ENCODE data around the gene KRTAP10-5.
"Not testable (repeated sequence)": the region's sequence is repeated elsewhere in the genome, so short reads cannot be mapped to it uniquely, and the experiment has no call there.

Gene KRTAP10-5

DNA sequence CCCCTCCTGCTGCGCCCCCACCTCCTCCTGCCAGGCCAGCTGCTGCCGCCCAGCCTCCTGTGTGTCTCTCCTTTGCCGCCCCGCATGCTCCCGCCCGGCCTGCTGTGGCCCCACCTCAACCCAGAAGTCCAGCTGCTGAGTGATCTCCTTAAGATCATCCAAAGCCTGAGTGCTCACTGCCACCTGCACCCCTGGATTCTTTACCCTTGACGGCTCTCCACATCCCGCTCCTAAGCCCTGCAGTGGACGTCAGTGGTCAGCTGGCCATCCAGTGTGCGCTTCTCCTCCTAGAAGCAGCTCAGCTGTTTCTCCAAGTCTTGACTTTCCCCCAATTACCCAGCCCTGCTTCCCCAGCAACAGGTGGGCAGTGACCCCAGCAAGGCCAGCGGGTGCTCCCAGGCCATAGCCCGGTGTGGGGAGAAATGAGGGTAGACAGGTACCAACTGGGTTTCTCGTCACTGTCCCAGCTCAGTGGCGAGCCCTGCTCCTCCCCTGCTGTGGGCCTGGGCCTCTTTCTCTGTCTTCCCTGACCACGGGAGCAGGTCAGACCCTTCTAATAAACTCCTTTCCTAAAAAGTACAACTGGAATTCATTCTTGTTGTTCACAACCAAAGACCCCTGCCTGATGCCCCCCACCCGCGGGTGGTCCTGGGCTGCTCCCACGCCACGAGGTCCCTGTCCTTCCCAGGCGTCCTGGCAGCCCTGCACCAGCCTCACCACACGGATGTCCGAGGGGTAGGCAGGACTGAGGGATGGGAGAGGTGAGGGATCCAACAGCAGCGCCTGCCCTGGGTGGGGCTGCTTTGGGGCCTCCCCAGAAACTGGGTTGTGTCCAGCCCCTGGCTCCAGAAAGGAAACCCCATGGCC, 21.4 kb upstream of the KRTAP10-5 start:
- Mint-ChIP-seq H3K36me3 (ENCODE audit: low read depth) (no peaks in the 10 kb centered on the region), H3K27ac (no peak overlapping the region), H3K27me3 (peaks cover 13% of the 10 kb centered on the region), H3K9me3 (peaks cover 16% of the 10 kb centered on the region), H3K4me3 (no peak overlapping the region), H3K4me1 (ENCODE audit: low read depth) (no peaks in the 10 kb centered on the region)
- intact Hi-C loops (cut with micrococcal nuclease): no loop called here

DNA sequence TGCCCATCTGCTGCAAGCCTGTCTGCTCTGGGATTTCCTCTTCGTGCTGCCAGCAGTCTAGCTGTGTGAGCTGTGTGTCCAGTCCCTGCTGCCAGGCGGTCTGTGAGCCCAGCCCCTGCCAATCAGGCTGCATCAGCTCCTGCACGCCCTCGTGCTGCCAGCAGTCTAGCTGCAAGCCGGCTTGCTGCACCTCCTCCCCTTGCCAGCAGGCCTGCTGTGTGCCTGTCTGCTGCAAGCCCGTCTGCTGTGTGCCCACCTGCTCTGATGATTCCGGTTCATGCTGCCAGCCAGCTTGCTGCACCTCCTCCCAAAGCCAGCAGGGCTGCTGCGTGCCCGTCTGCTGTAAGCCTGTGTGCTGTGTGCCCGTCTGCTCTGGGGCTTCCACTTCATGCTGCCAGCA, 20.7 kb upstream of the KRTAP10-5 start:
- H3K36me3 Mint-ChIP-seq (ENCODE audit: low read depth); H3K4me1 Mint-ChIP-seq (ENCODE audit: low read depth); intact Hi-C loops (cut with micrococcal nuclease); H3K4me3 Mint-ChIP-seq; H3K27ac Mint-ChIP-seq: not testable (repeated sequence)
- H3K27me3 Mint-ChIP-seq: peaks cover 13% of the 10 kb centered on the region
- peaks cover 10% of the 10 kb centered on the region for H3K9me3 Mint-ChIP-seq

DNA sequence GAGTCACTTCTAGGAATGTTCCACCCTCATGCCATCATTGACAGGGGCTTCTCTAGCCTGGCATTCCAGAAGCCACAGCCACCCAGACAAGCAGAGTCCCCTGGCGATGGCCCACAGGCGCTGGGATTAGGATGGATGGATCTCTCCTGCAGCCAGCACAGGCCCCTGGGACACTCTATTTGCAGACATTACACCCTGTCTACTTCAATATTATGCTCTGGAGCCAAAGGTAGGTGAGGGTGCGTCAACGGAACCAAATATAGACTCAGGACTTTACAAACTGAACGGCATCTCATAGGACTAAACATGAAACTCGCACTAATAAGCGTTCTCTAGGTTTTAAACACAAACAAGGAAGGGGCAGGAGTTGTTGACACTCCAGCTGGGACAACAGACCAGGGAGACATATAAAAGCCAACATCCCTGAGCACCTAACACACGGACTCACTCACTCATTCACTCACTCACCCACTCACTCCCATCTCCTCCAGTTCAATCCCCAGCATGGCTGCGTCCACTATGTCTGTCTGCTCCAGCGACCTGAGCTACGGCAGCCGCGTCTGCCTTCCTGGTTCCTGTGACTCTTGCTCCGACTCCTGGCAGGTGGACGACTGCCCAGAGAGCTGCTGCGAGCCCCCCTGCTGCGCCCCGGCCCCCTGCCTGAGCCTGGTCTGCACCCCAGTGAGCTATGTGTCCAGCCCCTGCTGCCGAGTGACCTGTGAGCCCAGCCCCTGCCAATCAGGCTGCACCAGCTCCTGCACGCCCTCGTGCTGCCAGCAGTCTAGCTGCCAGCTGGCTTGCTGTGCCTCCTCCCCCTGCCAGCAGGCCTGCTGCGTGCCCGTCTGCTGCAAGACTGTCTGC, 19.9 kb upstream of the KRTAP10-5 start, which contains the start of gene KRTAP10-7:
KRTAP10-7 (plus strand) TSS at position 480 of the 861 bp plus-strand sequence; CDS start at position 505, 25 bp downstream.
- H3K4me3 Mint-ChIP-seq; H3K4me1 Mint-ChIP-seq (ENCODE audit: low read depth); intact Hi-C loops (cut with micrococcal nuclease); H3K27ac Mint-ChIP-seq; H3K9me3 Mint-ChIP-seq; H3K36me3 Mint-ChIP-seq (ENCODE audit: low read depth): not testable (repeated sequence)
- H3K27me3 Mint-ChIP-seq: peaks cover 11% of the 10 kb centered on the region

DNA sequence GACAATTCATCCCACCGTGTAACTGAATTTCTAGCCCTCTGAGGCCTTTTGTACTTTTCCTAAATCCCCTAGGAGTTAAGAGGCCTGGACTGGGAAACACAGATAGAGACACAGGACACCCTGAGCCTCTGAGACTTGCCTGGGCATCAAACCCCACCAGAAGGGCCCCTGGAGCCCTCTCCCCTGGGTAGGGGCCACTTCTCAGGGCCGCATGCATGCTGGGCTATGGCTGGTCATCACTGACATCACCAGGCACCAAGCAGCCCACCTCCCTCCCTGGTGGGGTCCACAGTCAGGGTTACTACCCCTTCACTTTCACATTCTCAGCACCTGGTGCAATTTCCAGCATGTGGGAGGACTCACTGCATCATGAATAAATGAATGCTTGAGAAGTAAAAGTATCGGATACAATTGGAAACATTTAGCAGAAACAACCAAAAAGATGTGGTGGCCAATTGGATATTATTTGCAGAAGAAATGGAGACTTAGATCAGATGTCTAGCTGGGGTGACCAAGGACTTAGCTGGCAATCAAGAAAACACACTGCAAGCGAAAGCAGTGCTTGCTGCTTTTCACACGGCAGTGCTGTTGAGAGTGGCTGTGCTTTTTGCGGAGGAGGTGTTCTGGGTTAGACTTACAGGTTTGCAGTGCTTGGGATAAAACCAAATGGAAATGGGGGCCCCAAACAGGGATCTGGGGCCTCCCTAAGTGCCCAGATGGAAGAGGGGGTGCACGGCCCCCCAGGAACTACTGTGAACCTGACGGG, 19.0 kb upstream of the KRTAP10-5 start:
- Mint-ChIP-seq H3K9me3 (peaks cover 8% of the 10 kb centered on the region), H3K4me1 (ENCODE audit: low read depth) (no peaks in the 10 kb centered on the region), H3K36me3 (ENCODE audit: low read depth) (no peaks in the 10 kb centered on the region), H3K27ac (no peak overlapping the region), H3K4me3 (no peak overlapping the region), H3K27me3 (peaks cover 15% of the 10 kb centered on the region)
- intact Hi-C loops (cut with micrococcal nuclease): no loop called here

DNA sequence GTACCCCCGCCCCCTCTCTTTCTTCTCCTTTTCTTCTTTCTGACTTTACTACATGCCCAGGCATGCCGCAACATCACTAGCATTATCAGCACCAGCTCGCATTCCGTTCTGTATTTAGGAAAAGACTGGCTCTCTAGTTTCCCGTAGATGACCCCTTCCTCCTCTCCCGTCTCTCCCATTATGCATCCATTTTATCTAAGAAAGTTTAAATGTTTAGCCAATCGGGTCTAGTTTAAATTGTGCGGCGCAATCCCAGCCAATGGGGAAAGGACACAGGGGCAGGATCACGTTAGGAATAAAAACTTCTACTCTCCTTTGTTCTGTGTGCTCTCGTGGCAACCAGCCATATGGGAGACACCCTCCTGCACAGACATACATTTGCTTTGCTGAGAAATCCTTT, 17.7 kb upstream of the KRTAP10-5 start:
- no peak overlapping the region for H3K27ac Mint-ChIP-seq
- H3K36me3 Mint-ChIP-seq (ENCODE audit: low read depth): no peaks in the 10 kb centered on the region
- H3K27me3 Mint-ChIP-seq: peaks cover 18% of the 10 kb centered on the region
- no peaks in the 10 kb centered on the region for H3K9me3 Mint-ChIP-seq
- intact Hi-C loops (cut with micrococcal nuclease): no loop called here
- no peaks in the 10 kb centered on the region for H3K4me1 Mint-ChIP-seq (ENCODE audit: low read depth)
- H3K4me3 Mint-ChIP-seq: no peak overlapping the region

DNA sequence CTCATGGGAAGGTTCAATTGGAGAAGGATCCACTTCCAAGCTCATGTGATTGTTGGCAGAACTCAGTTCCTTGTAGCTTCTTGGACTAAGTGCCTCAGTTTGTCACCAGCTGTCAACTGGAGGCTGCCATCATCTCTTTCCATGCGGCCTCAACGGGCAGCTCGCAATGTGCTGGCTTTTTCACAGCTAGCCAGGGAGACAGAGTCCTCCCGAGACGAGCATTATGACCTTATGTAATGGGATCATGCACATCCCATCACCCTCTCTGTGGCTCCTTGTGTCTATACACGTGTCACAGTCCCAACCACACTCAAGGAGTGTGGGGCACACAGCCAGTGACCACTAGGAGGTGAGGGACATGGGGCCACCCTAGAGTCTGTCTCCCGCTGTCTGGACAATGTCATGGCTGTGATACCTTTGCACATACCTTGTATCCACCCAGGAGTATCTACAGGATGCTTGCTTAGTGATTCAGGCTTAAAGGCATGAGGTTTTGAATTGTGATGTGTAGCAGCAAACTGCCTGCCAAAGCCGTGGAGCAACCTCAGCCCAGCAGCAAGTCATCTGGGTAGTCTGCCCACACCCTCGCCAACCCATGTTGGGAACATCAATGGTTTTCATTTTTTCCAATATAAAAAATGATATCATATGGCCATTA, 15.8 kb upstream of the KRTAP10-5 start:
- intact Hi-C loops (cut with micrococcal nuclease): no loop called here
- H3K27me3 Mint-ChIP-seq: peaks cover 24% of the 10 kb centered on the region
- no peaks in the 10 kb centered on the region for H3K36me3 Mint-ChIP-seq (ENCODE audit: low read depth)
- H3K4me1 Mint-ChIP-seq (ENCODE audit: low read depth): no peaks in the 10 kb centered on the region
- no peak overlapping the region for H3K27ac Mint-ChIP-seq
- no peaks in the 10 kb centered on the region for H3K9me3 Mint-ChIP-seq
- no peak overlapping the region for H3K4me3 Mint-ChIP-seq

DNA sequence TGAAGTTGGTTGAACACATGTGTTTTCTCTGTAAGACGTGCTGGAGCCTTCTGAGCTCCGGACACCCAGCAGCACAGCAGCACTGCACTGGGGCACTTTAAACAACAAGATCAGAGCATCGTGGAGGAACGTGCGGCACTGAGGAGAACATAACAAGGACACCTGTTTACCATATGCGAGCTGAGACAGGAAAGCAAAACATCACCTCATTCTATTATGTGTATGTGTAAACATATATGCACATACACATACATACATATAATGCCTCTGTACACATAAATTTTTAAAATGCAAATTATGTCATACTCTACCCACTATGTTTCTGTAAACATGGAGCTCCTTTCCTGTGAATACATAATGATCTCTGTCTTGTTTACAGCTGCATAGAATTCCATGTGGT, 15.1 kb upstream of the KRTAP10-5 start:
- Mint-ChIP-seq H3K9me3 (no peaks in the 10 kb centered on the region), H3K27ac (no peak overlapping the region), H3K4me3 (no peak overlapping the region), H3K36me3 (ENCODE audit: low read depth) (no peaks in the 10 kb centered on the region), H3K27me3 (peaks cover 20% of the 10 kb centered on the region), H3K4me1 (ENCODE audit: low read depth) (no peaks in the 10 kb centered on the region)
- intact Hi-C loops (cut with micrococcal nuclease): no loop called here

DNA sequence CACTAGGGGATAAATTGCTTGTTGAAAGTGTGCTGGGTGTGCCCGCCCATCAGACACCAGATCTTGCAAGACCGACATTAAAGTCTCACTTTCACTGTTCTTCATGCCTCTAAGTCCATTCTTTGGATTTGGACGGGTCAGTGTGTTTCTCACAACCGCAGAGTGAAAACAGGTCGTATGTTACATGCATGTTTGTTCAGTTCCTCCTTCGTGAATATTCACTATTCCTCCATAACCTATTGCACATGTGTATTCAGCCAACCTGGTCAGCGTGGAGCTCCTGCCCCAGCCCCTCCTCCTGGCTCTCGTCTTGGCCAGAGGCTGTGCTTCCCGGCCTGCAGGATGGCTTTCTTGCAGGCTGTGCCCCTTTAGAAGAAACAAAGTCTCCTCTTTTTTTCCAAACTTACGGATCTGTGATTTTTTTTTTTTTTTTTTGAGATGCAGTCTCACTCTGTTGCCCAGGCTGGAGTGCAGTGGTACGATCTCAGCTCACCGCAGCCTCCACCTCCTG, 14.1 kb upstream of the KRTAP10-5 start:
- H3K4me3 Mint-ChIP-seq: no peak overlapping the region
- H3K27me3 Mint-ChIP-seq: peaks cover 19% of the 10 kb centered on the region
- H3K27ac Mint-ChIP-seq: no peak overlapping the region

DNA sequence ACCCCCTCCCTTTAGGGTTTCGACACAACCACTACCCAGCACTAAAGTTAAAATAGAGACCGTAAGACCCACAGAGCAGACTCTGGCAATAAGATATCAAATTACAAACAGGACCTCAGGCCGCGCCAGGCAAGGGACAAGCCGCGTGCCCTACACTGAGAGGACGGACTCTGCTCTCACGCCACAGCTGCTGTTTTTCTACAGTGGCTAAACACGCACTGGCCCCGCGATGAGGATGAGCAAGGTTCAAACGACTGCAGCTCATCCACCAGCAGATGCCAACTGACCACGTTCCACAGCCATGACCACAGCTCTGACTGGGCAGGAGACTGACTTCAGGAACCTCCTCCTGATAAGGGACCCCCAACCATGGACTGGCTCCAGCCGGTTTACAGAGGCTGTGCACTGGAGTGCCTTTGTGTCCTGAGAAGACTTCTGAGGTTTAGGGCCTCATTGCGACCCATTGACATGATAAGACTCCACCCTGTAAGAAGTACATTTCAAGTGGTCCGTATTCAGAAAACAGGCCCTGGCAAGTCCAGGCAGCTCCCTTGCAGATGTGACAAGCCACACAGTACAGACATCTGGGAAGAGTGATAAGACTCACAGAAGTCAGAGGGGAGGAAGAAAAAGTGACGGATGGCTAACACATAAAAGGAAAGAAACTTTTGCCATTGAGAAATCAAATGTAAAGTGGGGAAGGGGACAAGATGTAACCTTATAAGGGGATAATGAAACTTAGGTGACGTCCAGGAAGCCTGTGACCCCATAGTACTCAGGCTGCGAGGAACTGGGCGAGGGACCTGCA, 13.4 kb upstream of the KRTAP10-5 start:
- Mint-ChIP-seq H3K27me3 (peaks cover 19% of the 10 kb centered on the region), H3K27ac (no peak overlapping the region), H3K4me1 (ENCODE audit: low read depth) (no peaks in the 10 kb centered on the region), H3K9me3 (no peaks in the 10 kb centered on the region), H3K36me3 (ENCODE audit: low read depth) (no peaks in the 10 kb centered on the region), H3K4me3 (no peak overlapping the region)
- intact Hi-C loops (cut with micrococcal nuclease): no loop called here

More for the DNA sequence above, 14.1 kb upstream of the KRTAP10-5 start:
- intact Hi-C loops (cut with micrococcal nuclease): no loop called here
- H3K4me1 Mint-ChIP-seq (ENCODE audit: low read depth): no peaks in the 10 kb centered on the region
- no peaks in the 10 kb centered on the region for H3K36me3 Mint-ChIP-seq (ENCODE audit: low read depth)
- H3K9me3 Mint-ChIP-seq: no peaks in the 10 kb centered on the region

DNA sequence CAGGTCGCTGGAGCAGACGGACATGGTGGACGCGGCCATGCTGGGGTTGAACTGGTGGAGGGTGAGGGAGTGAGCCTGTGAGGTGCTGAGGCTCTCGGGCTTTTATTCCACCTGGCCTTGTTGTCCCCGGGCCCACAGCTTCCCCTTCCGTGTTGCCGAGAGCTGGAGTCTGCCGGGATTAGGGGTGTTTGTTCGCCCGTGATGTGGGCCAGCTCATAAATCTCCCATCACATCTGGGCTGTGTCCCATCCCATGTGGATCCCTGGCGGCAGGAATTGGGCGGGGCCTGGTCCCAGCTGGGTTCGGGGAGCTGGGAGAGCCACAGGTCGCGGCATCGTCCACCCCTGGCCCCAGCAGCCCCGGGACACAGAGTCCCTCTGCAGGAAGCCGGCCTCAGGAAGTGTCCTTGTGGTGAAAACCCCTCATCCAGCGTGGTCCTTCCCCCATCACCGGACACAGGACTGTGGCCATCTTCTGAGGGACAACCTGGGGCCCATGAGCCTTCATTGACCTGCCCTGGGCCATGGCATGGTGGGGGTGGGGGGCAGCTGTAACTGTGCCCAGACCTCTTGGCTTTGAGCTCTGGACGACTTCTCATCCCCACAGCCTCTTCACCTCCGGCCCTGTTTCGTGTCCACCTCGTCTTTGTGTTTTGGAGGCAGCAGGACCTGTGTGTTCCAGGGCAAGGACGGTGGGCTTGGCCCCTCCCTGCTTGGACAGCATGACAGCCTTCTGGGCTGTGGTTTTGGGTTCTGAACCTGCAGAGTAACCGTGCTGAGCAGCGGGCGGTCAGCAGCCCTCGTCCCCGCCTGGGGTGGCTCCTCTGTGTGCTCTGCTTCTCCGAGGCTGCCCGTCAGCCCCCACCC, 12.3 kb upstream of the KRTAP10-5 start, which contains the start of gene KRTAP10-6:
KRTAP10-6 (minus strand) TSS at position 60 of the 866 bp plus-strand sequence; CDS start at position 39, 21 bp downstream.
- Mint-ChIP-seq H3K4me1 (ENCODE audit: low read depth) (no peaks in the 10 kb centered on the region), H3K36me3 (ENCODE audit: low read depth) (no peaks in the 10 kb centered on the region), H3K27ac (no peak within 1 kb of the TSS), H3K27me3 (peaks cover 15% of the 10 kb centered on the region), H3K4me3 (no peak within 1 kb of the TSS), H3K9me3 (no peaks in the 10 kb centered on the region)
- intact Hi-C loops (cut with micrococcal nuclease): no loop called here

DNA sequence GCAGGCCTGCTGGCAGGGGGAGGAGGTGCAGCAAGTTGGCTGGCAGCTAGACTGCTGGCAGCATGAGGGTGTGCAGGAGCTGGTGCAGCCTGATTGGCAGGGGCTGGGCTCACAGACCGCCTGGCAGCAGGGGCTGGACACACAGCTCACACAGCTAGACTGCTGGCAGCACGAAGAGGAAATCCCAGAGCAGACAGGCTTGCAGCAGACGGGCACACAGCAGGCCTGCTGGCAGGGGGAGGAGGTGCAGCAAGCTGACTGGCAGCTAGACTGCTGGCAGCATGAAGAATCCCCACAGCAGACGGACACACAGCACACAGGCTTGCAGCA, 11.4 kb upstream of the KRTAP10-5 start:
- H3K36me3 Mint-ChIP-seq (ENCODE audit: low read depth); H3K4me3 Mint-ChIP-seq; H3K27ac Mint-ChIP-seq; H3K4me1 Mint-ChIP-seq (ENCODE audit: low read depth); H3K9me3 Mint-ChIP-seq; intact Hi-C loops (cut with micrococcal nuclease): not testable (repeated sequence)
- peaks cover 16% of the 10 kb centered on the region for H3K27me3 Mint-ChIP-seq

Measured in dendritic cell treated with granulocyte-macrophage colony-stimulating factor and Interleukin-4, amounts not matched to agents 40 ng/mL and 50 ng/mL, for 4 days (primary cell).